ENCODE results near the gene AXIN1. TPM values are rescaled to one million over a fixed set of nuclear protein-coding genes. Genes with fewer than 3 reads are reported as not detected.

AXIN1 gene
- total RNA-seq, 1 donor from 2014 or later, result 27.0 TPM

GRCh38 chr16:287298-287811 lies 65.2 kb downstream of the AXIN1 start:
- H3K27me3 Mint-ChIP-seq (ENCODE audit: low read depth, unreplicated experiment), result no peaks in the 10 kb centered on the region
- no peaks in the 10 kb centered on the region for H3K4me1 Mint-ChIP-seq (ENCODE audit: low read depth, unreplicated experiment)
- peaks cover 7% of the 10 kb centered on the region for H3K36me3 Mint-ChIP-seq (ENCODE audit: low read depth, unreplicated experiment)
- no peaks in the 10 kb centered on the region for H3K36me3 ChIP-seq (ENCODE audit: insufficient read depth, low read length)
- no peaks in the 10 kb centered on the region for H3K79me2 ChIP-seq (ENCODE audit: insufficient read depth, low read length)
- no peaks in the 10 kb centered on the region for H3K9me3 ChIP-seq (ENCODE audit: insufficient read depth, low read depth, low read length)
- H3K4me1 ChIP-seq (ENCODE audit: insufficient read depth, low read length), result no peaks in the 10 kb centered on the region
- no peaks in the 10 kb centered on the region for H4K20me1 ChIP-seq (ENCODE audit: insufficient read depth, low read length)
- no peak overlapping the region for H3K4me2 ChIP-seq (ENCODE audit: low read length)
- no peaks in the 10 kb centered on the region for H3K9me3 Mint-ChIP-seq (ENCODE audit: unreplicated experiment)
- no peak overlapping the region for H3K4me3 Mint-ChIP-seq (ENCODE audit: unreplicated experiment)
- no peak overlapping the region for H2AFZ ChIP-seq (ENCODE audit: low read depth, low read length)
- FAIRE-seq, result no peak
- H3K27ac ChIP-seq (ENCODE audit: low read depth, low read length), result no peak overlapping the region
- TF ChIP-seq CTCF (IDR thresholded peaks at IDR 0.05; ENCODE audit: insufficient read depth, low read depth, low read length) (no peak), EZH2 (IDR thresholded peaks at IDR 0.05; ENCODE audit: insufficient read depth, low read length) (no peak)
- H3K27me3 ChIP-seq (ENCODE audit: insufficient read depth, low read length), result no peaks in the 10 kb centered on the region
- no peak overlapping the region for H3K4me3 ChIP-seq (ENCODE audit: insufficient read depth, low read depth, low read length)
- no peak overlapping the region for H3K27ac Mint-ChIP-seq (ENCODE audit: unreplicated experiment)
- H3K9ac ChIP-seq (ENCODE audit: low read length), result no peak overlapping the region
- DNase-seq (ENCODE audit: low read depth), result no peak

- Mint-ChIP-seq H3K9me3 (ENCODE audit: unreplicated experiment) (no peaks in the 10 kb centered on the region), H3K27ac (ENCODE audit: unreplicated experiment) (no peak overlapping the region), H3K27me3 (ENCODE audit: low read depth, unreplicated experiment) (no peaks in the 10 kb centered on the region), H3K4me3 (ENCODE audit: unreplicated experiment) (no peak overlapping the region), H3K36me3 (ENCODE audit: low read depth, unreplicated experiment) (peaks cover 7% of the 10 kb centered on the region), H3K4me1 (ENCODE audit: low read depth, unreplicated experiment) (no peaks in the 10 kb centered on the region)
- no peak for TF ChIP-seq CTCF (IDR thresholded peaks at IDR 0.05; ENCODE audit: insufficient read depth, low read depth, low read length)
- TF ChIP-seq EZH2 (IDR thresholded peaks at IDR 0.05; ENCODE audit: insufficient read depth, low read length), result no peak
- H2AFZ ChIP-seq (ENCODE audit: low read depth, low read length), result no peak overlapping the region
- no peaks in the 10 kb centered on the region for H3K36me3 ChIP-seq (ENCODE audit: insufficient read depth, low read length)
- H3K79me2 ChIP-seq (ENCODE audit: insufficient read depth, low read length), result no peaks in the 10 kb centered on the region
- DNase-seq (ENCODE audit: low read depth), result no peak
- H3K9me3 ChIP-seq (ENCODE audit: insufficient read depth, low read depth, low read length), result no peaks in the 10 kb centered on the region
- no peak overlapping the region for H3K27ac ChIP-seq (ENCODE audit: low read depth, low read length)
- no peaks in the 10 kb centered on the region for H3K4me1 ChIP-seq (ENCODE audit: insufficient read depth, low read length)
- H3K4me3 ChIP-seq (ENCODE audit: insufficient read depth, low read depth, low read length), result no peak overlapping the region
- H4K20me1 ChIP-seq (ENCODE audit: insufficient read depth, low read length), result no peaks in the 10 kb centered on the region
- FAIRE-seq, result no peak
- no peaks in the 10 kb centered on the region for H3K27me3 ChIP-seq (ENCODE audit: insufficient read depth, low read length)
- H3K9ac ChIP-seq (ENCODE audit: low read length), result no peak overlapping the region
- no peak overlapping the region for H3K4me2 ChIP-seq (ENCODE audit: low read length)
Measured at GRCh38 chr16:286491-287297, 65.8 kb downstream of the AXIN1 start.
